ENCODE data around the gene SURF4. TPM values are rescaled to one million over a fixed set of nuclear protein-coding genes. Genes with fewer than 3 reads are reported as not detected.

Gene SURF4
- polyA plus RNA-seq, 3 donors, result 61.4 to 175 (median 157) TPM

DNA sequence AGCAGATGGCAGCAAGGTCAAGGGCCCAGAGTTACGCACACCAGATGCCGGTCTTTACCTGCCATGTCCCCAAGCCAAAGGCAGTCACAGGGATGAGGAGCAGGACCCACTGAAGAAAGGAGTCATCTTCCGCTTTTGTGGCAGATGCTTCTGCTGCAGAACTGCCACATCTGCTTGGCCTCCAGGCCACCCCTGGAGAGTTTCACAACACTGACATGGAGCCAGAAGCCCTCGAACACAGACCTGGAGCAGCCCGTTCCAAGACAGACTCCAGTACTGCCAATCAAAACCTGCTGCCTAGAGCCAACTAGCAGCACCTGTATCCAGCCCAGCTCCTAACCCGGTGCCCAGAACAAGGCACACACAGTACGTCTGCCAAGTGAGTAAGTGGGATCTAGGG lies 21.1 kb downstream of the SURF4 start:
- H3K4me2 ChIP-seq (replicated peaks; ENCODE audit: extremely low read depth, low read length, poor library complexity, severe bottlenecking), result no peak overlapping the region
- H3K27me3 Mint-ChIP-seq (ENCODE audit: low read depth in 3 of 3), result peaks cover 0 to 2% (median 2%) of the 10 kb centered on the region in 3 donors
- DNase-seq, result no peak
- H3K4me3 Mint-ChIP-seq, result no peak overlapping the region
- peaks cover 29 to 37% of the 10 kb centered on the region in 2 donors for H3K4me1 ChIP-seq (ENCODE audit: control insufficient read depth in 1 of 2, insufficient read depth in 2 of 2, low read length in 2 of 2)
- H4K20me1 ChIP-seq (ENCODE audit: insufficient read depth, low read length), result peaks cover 58% of the 10 kb centered on the region
- H3K27ac ChIP-seq (ENCODE audit: low read depth in 1 of 2, low read length in 2 of 2), result peak overlapping the region in 1 of 2 donors; percentile 4
- no peaks in the 10 kb centered on the region for H3K9me3 ChIP-seq (replicated peaks in 1 of 2; ENCODE audit: control insufficient read depth in 1 of 2, insufficient read depth in 1 of 2, low read length in 2 of 2)
- peaks cover 45% of the 10 kb centered on the region for H3K4me1 Mint-ChIP-seq
- peak overlapping the region in 3 of 7 donors; percentile 19 to 83 (median 59) for H3K27ac Mint-ChIP-seq
- H3K4me3 ChIP-seq (replicated peaks in 1 of 3; ENCODE audit: low read depth in 2 of 3, low read length in 3 of 3), result no peak overlapping the region
- no peak overlapping the region for H2AFZ ChIP-seq (ENCODE audit: insufficient read depth, low read depth, low read length, poor library complexity, severe bottlenecking)
- peaks cover 24% of the 10 kb centered on the region for H3K79me2 ChIP-seq (ENCODE audit: insufficient read depth, low read length)
- H3K9me3 Mint-ChIP-seq, result peaks cover 0 to 2% (median 0%) of the 10 kb centered on the region in 7 donors
- H3K36me3 Mint-ChIP-seq, result peaks cover 45 to 56% of the 10 kb centered on the region in 2 donors
- no peak overlapping the region for H3K9ac ChIP-seq (ENCODE audit: insufficient read depth, low read length, poor library complexity, severe bottlenecking)
- intact Hi-C loops (cut with micrococcal nuclease), result no loop called here
- WGBS (ENCODE audit: insufficient coverage), result 74% methylated on average over 7 of the region's 7 CpGs
- TF ChIP-seq CTCF (IDR thresholded peaks at IDR 0.05), result no peak
- H3K27me3 ChIP-seq (ENCODE audit: control insufficient read depth in 2 of 2, insufficient read depth in 2 of 2, low read length in 2 of 2), result no peaks in the 10 kb centered on the region
- H3K36me3 ChIP-seq (replicated peaks in 1 of 2; ENCODE audit: control insufficient read depth in 1 of 2, insufficient read depth in 2 of 2, low read length in 2 of 2), result peaks cover 41 to 55% of the 10 kb centered on the region in 2 donors

GRCh38 chr9:133353548-133353947 lies 22.3 kb downstream of the SURF4 start:
- Histone ChIP-seq H3K27ac (ENCODE audit: low read depth in 1 of 2, low read length in 2 of 2) (no peak overlapping the region), H3K4me2 (replicated peaks; ENCODE audit: extremely low read depth, low read length, poor library complexity, severe bottlenecking) (no peak overlapping the region), H3K79me2 (ENCODE audit: insufficient read depth, low read length) (peaks cover 36% of the 10 kb centered on the region), H4K20me1 (ENCODE audit: insufficient read depth, low read length) (peaks cover 59% of the 10 kb centered on the region), H3K36me3 (replicated peaks in 1 of 2; ENCODE audit: control insufficient read depth in 1 of 2, insufficient read depth in 2 of 2, low read length in 2 of 2) (peaks cover 49 to 56% of the 10 kb centered on the region in 2 donors), H3K9ac (ENCODE audit: insufficient read depth, low read length, poor library complexity, severe bottlenecking) (no peak overlapping the region), H3K4me3 (replicated peaks in 1 of 3; ENCODE audit: low read depth in 2 of 3, low read length in 3 of 3) (no peak overlapping the region), H3K9me3 (replicated peaks in 1 of 2; ENCODE audit: control insufficient read depth in 1 of 2, insufficient read depth in 1 of 2, low read length in 2 of 2) (no peaks in the 10 kb centered on the region), H3K27me3 (ENCODE audit: control insufficient read depth in 2 of 2, insufficient read depth in 2 of 2, low read length in 2 of 2) (no peaks in the 10 kb centered on the region), H3K4me1 (ENCODE audit: control insufficient read depth in 1 of 2, insufficient read depth in 2 of 2, low read length in 2 of 2) (peaks cover 38 to 49% of the 10 kb centered on the region in 2 donors), H2AFZ (ENCODE audit: insufficient read depth, low read depth, low read length, poor library complexity, severe bottlenecking) (no peak overlapping the region)
- Mint-ChIP-seq H3K27ac (peak overlapping the region in 2 of 7 donors; percentile 29 to 77), H3K9me3 (peaks cover 0 to 2% (median 0%) of the 10 kb centered on the region in 7 donors), H3K36me3 (peaks cover 55 to 60% of the 10 kb centered on the region in 2 donors), H3K27me3 (ENCODE audit: low read depth in 3 of 3) (peaks cover 0 to 2% (median 0%) of the 10 kb centered on the region in 3 donors), H3K4me3 (no peak overlapping the region), H3K4me1 (peaks cover 50% of the 10 kb centered on the region)
- no peak for TF ChIP-seq CTCF (IDR thresholded peaks at IDR 0.05)
- no CpG with 5 or more reads among the region's 5 CpGs for WGBS (ENCODE audit: insufficient coverage)
- no peak for DNase-seq
- intact Hi-C loops (cut with micrococcal nuclease), result no loop called here

Data from CD14-positive monocyte (primary cell).